Body of pancreas (tissue), 4 donors: ENCODE data around the gene DTNBP1.

Experiments used
- CTCF ChIP-seq, 7 experiments: fragments of 450-650 bp in 4 of 7; fragments of 200-600 bp in 3 of 7; sonication (generic) in 3 of 7; IDR thresholded peaks; one replicate each; pipeline ENCODE4 v1.5.1; 2016 to 2019; ENCODE audit warnings: antibody characterized with exemption in 7 of 7
- POLR2A ChIP-seq, 3 donors: fragments of 450-650 bp; IDR thresholded peaks; one replicate each; pipeline ENCODE4 v1.6.1; 2016; ENCODE audit warnings: antibody characterized with exemption in 3 of 3, mild to moderate bottlenecking in 2 of 3

- TF ChIP-seq CTCF (IDR thresholded peaks at IDR 0.05) (no peak), POLR2A (IDR thresholded peaks at IDR 0.05) (no peak)
These were observed 178.0 kb downstream of the DTNBP1 start for GRCh38 chr6:15484821-15485220.
